CD14-positive monocyte (primary cell): ENCODE results near the gene NDC1. TPM values are rescaled to one million over a fixed set of nuclear protein-coding genes. Genes with fewer than 3 reads are reported as not detected.

Source experiments
- DNase-seq, 3 donors: peaks; one replicate each; pipeline ENCODE4 v3.0.0-alpha.2; 2011 to 2022
- H2AFZ ChIP-seq: 2 replicates; pipeline ENCODE4 v1.6.0; 2012; ENCODE audit warnings: mild to moderate bottlenecking, low read depth, low read length, inconsistent platforms; ENCODE audit not compliant: insufficient read depth, poor library complexity, severe bottlenecking
- H3K27ac ChIP-seq, 2 donors: 1 replicate in 1 of 2; 2 replicates in 1 of 2; pipeline ENCODE4 v1.5.1; 2012 to 2013; ENCODE audit warnings: low read length in 2 of 2, control low read depth in 1 of 2, inconsistent platforms in 1 of 2, low read depth in 1 of 2, mild to moderate bottlenecking in 1 of 2
- H3K27me3 ChIP-seq, 2 donors: one replicate each; pipeline versions ENCODE4 v1.6.0 to v1.6.1; 2011 to 2013; ENCODE audit warnings: low read length in 2 of 2; ENCODE audit not compliant: control insufficient read depth in 2 of 2, insufficient read depth in 2 of 2
- H3K36me3 ChIP-seq, 2 donors: replicated peaks in 1 of 2; 1 replicate in 1 of 2; 2 replicates in 1 of 2; pipeline versions ENCODE4 v1.5.1 to v1.6.1; 2012 to 2013; ENCODE audit warnings: low read length in 2 of 2, control low read depth in 1 of 2, inconsistent platforms in 1 of 2, mild to moderate bottlenecking in 1 of 2; ENCODE audit not compliant: insufficient read depth in 2 of 2, control insufficient read depth in 1 of 2
- H3K4me1 ChIP-seq, 2 donors: 1 replicate in 1 of 2; 2 replicates in 1 of 2; pipeline versions ENCODE4 v1.5.1 to v1.6.1; 2012 to 2013; ENCODE audit warnings: low read length in 2 of 2, control low read depth in 1 of 2, inconsistent platforms in 1 of 2, mild to moderate bottlenecking in 1 of 2, moderate library complexity in 1 of 2; ENCODE audit not compliant: insufficient read depth in 2 of 2, control insufficient read depth in 1 of 2
- H3K4me2 ChIP-seq: replicated peaks from 2 replicates; pipeline ENCODE3; 2012; ENCODE audit warnings: low read length, moderate library complexity, mild to moderate bottlenecking; ENCODE audit not compliant: poor library complexity, severe bottlenecking; ENCODE audit errors: extremely low read depth
- H3K4me3 ChIP-seq, 3 experiments: fragments of 200-600 bp in 1 of 3; sonication (generic) in 1 of 3; replicated peaks in 1 of 3; 1 replicate in 2 of 3; 2 replicates in 1 of 3; pipeline ENCODE4 v1.5.1; 2011 to 2013; ENCODE audit warnings: low read length in 3 of 3, mild to moderate bottlenecking in 3 of 3, control low read depth in 2 of 3, low read depth in 2 of 3, inconsistent platforms in 1 of 3, moderate library complexity in 1 of 3
- H3K79me2 ChIP-seq: 2 replicates; pipeline ENCODE4 v1.6.0; 2012; ENCODE audit warnings: mild to moderate bottlenecking, control low read depth, inconsistent platforms, low read length, moderate library complexity; ENCODE audit not compliant: insufficient read depth
- H3K9ac ChIP-seq: 2 replicates; pipeline ENCODE4 v1.6.0; 2017; ENCODE audit warnings: low read length, mild to moderate bottlenecking; ENCODE audit not compliant: insufficient read depth, poor library complexity, severe bottlenecking
- H3K9me3 ChIP-seq, 2 donors: replicated peaks in 1 of 2; 1 replicate in 1 of 2; 2 replicates in 1 of 2; pipeline versions ENCODE4 v1.5.1 to v1.6.1; 2012 to 2013; ENCODE audit warnings: low read length in 2 of 2, control low read depth in 1 of 2; ENCODE audit not compliant: control insufficient read depth in 1 of 2, insufficient read depth in 1 of 2
- H4K20me1 ChIP-seq: 2 replicates; pipeline ENCODE4 v1.6.0; 2012; ENCODE audit warnings: mild to moderate bottlenecking, low read length, control low read depth, moderate library complexity; ENCODE audit not compliant: insufficient read depth
- H3K27ac Mint-ChIP-seq, 7 donors: one replicate each; pipeline ENCODE4 v1.8.0; 2020; ENCODE audit warnings: mild to moderate bottlenecking in 7 of 7, mixed read lengths in 7 of 7, moderate library complexity in 6 of 7, inconsistent platforms in 2 of 7
- H3K27me3 Mint-ChIP-seq, 3 donors: one replicate each; pipeline ENCODE4 v1.8.0; 2021 to 2022; ENCODE audit warnings: low read depth in 3 of 3, mild to moderate bottlenecking in 3 of 3, mixed read lengths in 3 of 3, moderate library complexity in 3 of 3, inconsistent platforms in 1 of 3
- H3K36me3 Mint-ChIP-seq, 2 donors: one replicate each; pipeline ENCODE4 v1.8.0; 2020; ENCODE audit warnings: mixed read lengths in 2 of 2, inconsistent platforms in 1 of 2, mild to moderate bottlenecking in 1 of 2
- H3K4me1 Mint-ChIP-seq: one replicate; pipeline ENCODE4 v1.8.0; 2020; ENCODE audit warnings: mild to moderate bottlenecking, mixed read lengths
- H3K4me3 Mint-ChIP-seq, 2 donors: one replicate each; pipeline ENCODE4 v1.8.0; 2020; ENCODE audit warnings: mild to moderate bottlenecking in 2 of 2, mixed read lengths in 2 of 2, moderate library complexity in 1 of 2
- H3K9me3 Mint-ChIP-seq, 7 donors: one replicate each; pipeline ENCODE4 v1.8.0; 2020 to 2022; ENCODE audit warnings: mixed read lengths in 7 of 7, mild to moderate bottlenecking in 6 of 7, moderate library complexity in 6 of 7, inconsistent platforms in 2 of 7
- CTCF ChIP-seq: fragments of 200-600 bp; IDR thresholded peaks from one replicate; pipeline ENCODE4 v1.8.0; 2022; ENCODE audit warnings: antibody characterized with exemption, mild to moderate bottlenecking
- WGBS: methylation state at CpG from one replicate; pipeline ENCODE4 v1.1.5; 2013; ENCODE audit warnings: missing lambda C conversion rate; ENCODE audit not compliant: insufficient coverage; 5-methylcytosine and 5-hydroxymethylcytosine counted together
- intact Hi-C, 2 donors: fragments of 100-400 bp; cut with micrococcal nuclease; formaldehyde crosslinking; loops; one replicate each; pipeline versions ENCODE4 v1.15.0 to v1.15.1; 2023
- polyA plus RNA-seq, 3 donors: library from polyadenylated mRNA; depleted of rRNA in 1 of 3; unstranded in 2 of 3; stranded (reverse) in 1 of 3; fragments of 300-500 nt in 2 of 3; fragments of >200 nt in 1 of 3; fragmentation: Illumina TruSeq in 2 of 3; gene quantifications; 1 replicate in 2 of 3; 2 replicates in 1 of 3; pipeline ENCODE4 v1.2.3, GENCODE V29; 2012 to 2021

Gene NDC1
- polyA plus RNA-seq, 3 donors: 3.0 to 6.1 (median 4.7) TPM

GRCh38 chr1:53766194-53766742, 71.8 kb downstream of the NDC1 start:
- TF ChIP-seq CTCF: no peak
- Histone ChIP-seq H3K4me2 (no peak overlapping the region), H3K79me2 (no peaks in the 10 kb centered on the region), H2AFZ (no peak overlapping the region), H4K20me1 (no peaks in the 10 kb centered on the region), H3K27me3 (no peaks in the 10 kb centered on the region), H3K36me3 (peaks cover 27 to 46% of the 10 kb centered on the region in 2 donors), H3K4me1 (no peaks in the 10 kb centered on the region), H3K27ac (peak overlapping the region in 1 of 2 donors; percentile 7), H3K9ac (no peak overlapping the region), H3K4me3 (no peak overlapping the region), H3K9me3 (no peaks in the 10 kb centered on the region)
- peaks cover 0 to 3% (median 1%) of the 10 kb centered on the region in 7 donors for H3K9me3 Mint-ChIP-seq
- H3K4me1 Mint-ChIP-seq: peaks cover 1% of the 10 kb centered on the region
- no peaks in the 10 kb centered on the region for H3K27me3 Mint-ChIP-seq
- peak overlapping the region in 3 of 7 donors; percentile 18 to 52 (median 43) for H3K27ac Mint-ChIP-seq
- DNase-seq: no peak
- WGBS: 100% methylated on average over 1 of the region's 3 CpGs
- peaks cover 35 to 46% of the 10 kb centered on the region in 2 donors for H3K36me3 Mint-ChIP-seq
- no peak overlapping the region for H3K4me3 Mint-ChIP-seq
- intact Hi-C loops: no loop called here

- Histone ChIP-seq H2AFZ (no peak overlapping the region), H3K27ac (no peak overlapping the region), H3K4me1 (no peaks in the 10 kb centered on the region), H4K20me1 (no peaks in the 10 kb centered on the region), H3K79me2 (no peaks in the 10 kb centered on the region), H3K36me3 (peaks cover 22 to 40% of the 10 kb centered on the region in 2 donors), H3K4me3 (no peak overlapping the region), H3K9ac (no peak overlapping the region), H3K27me3 (no peaks in the 10 kb centered on the region), H3K9me3 (no peaks in the 10 kb centered on the region), H3K4me2 (no peak overlapping the region)
- H3K9me3 Mint-ChIP-seq: peaks cover 0 to 3% (median 1%) of the 10 kb centered on the region in 7 donors
- intact Hi-C loops: no loop called here
- H3K36me3 Mint-ChIP-seq: peaks cover 28 to 40% of the 10 kb centered on the region in 2 donors
- DNase-seq: no peak
- no peaks in the 10 kb centered on the region for H3K27me3 Mint-ChIP-seq
- H3K4me3 Mint-ChIP-seq: no peak overlapping the region
- H3K27ac Mint-ChIP-seq: peak overlapping the region in 1 of 7 donors; percentile 18
- no peak for TF ChIP-seq CTCF
- peaks cover 1% of the 10 kb centered on the region for H3K4me1 Mint-ChIP-seq
- no CpG with 5 or more reads among the region's 1 CpG for WGBS
These were observed 72.4 kb downstream of the NDC1 start for GRCh38 chr1:53765657-53766056.
